Measurements from ENCODE around the gene BPIFB4. TPM values are rescaled to one million over a fixed set of nuclear protein-coding genes. Genes with fewer than 3 reads are reported as not detected.

The BPIFB4 gene
- polyA plus RNA-seq, 1 donor (not counting 4 experiments of a cell fraction or from before 2014, with no cell fraction given), result not detected

- no peaks in the 10 kb centered on the region for H3K36me3 ChIP-seq (ENCODE audit: control insufficient read depth in 2 of 2, extremely low read depth in 1 of 2, insufficient read depth in 2 of 2, low read length in 2 of 2)
- H3K4me2 ChIP-seq (ENCODE audit: control insufficient read depth, extremely low read depth, insufficient read depth, low read depth, low read length), result no peak overlapping the region
- no peaks in the 10 kb centered on the region for H3K27me3 ChIP-seq (ENCODE audit: control insufficient read depth, extremely low read depth, insufficient read depth, low read length)
- TF ChIP-seq CTCF (optimal IDR thresholded peaks at IDR 0.05 in 1 of 3, IDR thresholded peaks at IDR 0.05 in 1 of 3, conservative IDR thresholded peaks at IDR 0.05 in 1 of 3; ENCODE audit: extremely low read depth in 1 of 3, insufficient read depth in 2 of 3, low read length in 3 of 3), result no peak
- TF ChIP-seq EZH2 (IDR thresholded peaks at IDR 0.05; ENCODE audit: low read length), result no peak
- no peak for DNase-seq (ENCODE audit: low read depth, low spot score)
- H3K9ac ChIP-seq (ENCODE audit: control insufficient read depth, extremely low read depth, insufficient read depth, low read length), result no peak overlapping the region
- H3K9me3 ChIP-seq (ENCODE audit: control insufficient read depth, low read depth, low read length), result no peaks in the 10 kb centered on the region
- no peaks in the 10 kb centered on the region for H3K9me1 ChIP-seq (ENCODE audit: control insufficient read depth, extremely low read depth, insufficient read depth, low read length)
- no peak overlapping the region for H3K4me3 ChIP-seq (ENCODE audit: control insufficient read depth in 2 of 3, extremely low read depth in 1 of 3, insufficient read depth in 2 of 3, low read depth in 1 of 3, low read length in 3 of 3)
- no peaks in the 10 kb centered on the region for H4K20me1 ChIP-seq (ENCODE audit: control insufficient read depth, extremely low read depth, insufficient read depth, low read length)
- H3K79me2 ChIP-seq (ENCODE audit: control insufficient read depth, insufficient read depth, low read length), result no peaks in the 10 kb centered on the region
- peaks cover 4% of the 10 kb centered on the region for H3K4me1 ChIP-seq (ENCODE audit: control insufficient read depth, extremely low read depth, insufficient read depth, low read length)
- FAIRE-seq, result no peak
- H2AFZ ChIP-seq (ENCODE audit: control insufficient read depth, low read length), result no peak overlapping the region
- dilution Hi-C loops (cut with MboI; ENCODE audit: extremely low pct_ligation_motif_present, low sequenced_read_pairs), result no loop called here
- no peak overlapping the region for H3K27ac ChIP-seq (ENCODE audit: control insufficient read depth, insufficient read depth, low read length)
Measured at GRCh38 chr20:33062825-33063149, 16.7 kb upstream of the BPIFB4 start.

- H4K20me1 ChIP-seq (ENCODE audit: control insufficient read depth, extremely low read depth, insufficient read depth, low read length), result no peaks in the 10 kb centered on the region
- FAIRE-seq (no peak), DNase-seq (ENCODE audit: low read depth, low spot score) (no peak)
- TF ChIP-seq CTCF (optimal IDR thresholded peaks at IDR 0.05 in 1 of 3, IDR thresholded peaks at IDR 0.05 in 1 of 3, conservative IDR thresholded peaks at IDR 0.05 in 1 of 3; ENCODE audit: extremely low read depth in 1 of 3, insufficient read depth in 2 of 3, low read length in 3 of 3) (no peak), EZH2 (IDR thresholded peaks at IDR 0.05; ENCODE audit: low read length) (no peak)
- H2AFZ ChIP-seq (ENCODE audit: control insufficient read depth, low read length), result no peak overlapping the region
- H3K27ac ChIP-seq (ENCODE audit: control insufficient read depth, insufficient read depth, low read length), result no peak overlapping the region
- dilution Hi-C loops (cut with MboI; ENCODE audit: extremely low pct_ligation_motif_present, low sequenced_read_pairs), result no loop called here
- H3K4me1 ChIP-seq (ENCODE audit: control insufficient read depth, extremely low read depth, insufficient read depth, low read length), result peaks cover 4% of the 10 kb centered on the region
- H3K36me3 ChIP-seq (ENCODE audit: control insufficient read depth in 2 of 2, extremely low read depth in 1 of 2, insufficient read depth in 2 of 2, low read length in 2 of 2), result no peaks in the 10 kb centered on the region
- no peaks in the 10 kb centered on the region for H3K27me3 ChIP-seq (ENCODE audit: control insufficient read depth, extremely low read depth, insufficient read depth, low read length)
- H3K4me3 ChIP-seq (ENCODE audit: control insufficient read depth in 2 of 3, extremely low read depth in 1 of 3, insufficient read depth in 2 of 3, low read depth in 1 of 3, low read length in 3 of 3), result no peak overlapping the region
- H3K9me3 ChIP-seq (ENCODE audit: control insufficient read depth, low read depth, low read length), result no peaks in the 10 kb centered on the region
- no peaks in the 10 kb centered on the region for H3K79me2 ChIP-seq (ENCODE audit: control insufficient read depth, insufficient read depth, low read length)
- H3K9me1 ChIP-seq (ENCODE audit: control insufficient read depth, extremely low read depth, insufficient read depth, low read length), result no peaks in the 10 kb centered on the region
- H3K4me2 ChIP-seq (ENCODE audit: control insufficient read depth, extremely low read depth, insufficient read depth, low read depth, low read length), result no peak overlapping the region
- H3K9ac ChIP-seq (ENCODE audit: control insufficient read depth, extremely low read depth, insufficient read depth, low read length), result no peak overlapping the region
Measured at GRCh38 chr20:33063271-33063670, 16.2 kb upstream of the BPIFB4 start.
